Spinal cord (tissue), 10 donors: ENCODE data around the gene GPR45. TPM values are rescaled to one million over a fixed set of nuclear protein-coding genes. Genes with fewer than 3 reads are reported as not detected.

Experiments
- DNase-seq, 6 donors: peaks; one replicate each; pipeline versions ENCODE4 v3.0.0 to v3.0.0-alpha.2; 2013 to 2015; ENCODE audit warnings: low spot score in 6 of 6, low read depth in 4 of 6
- H3K27ac ChIP-seq: one replicate; pipeline ENCODE4 v1.5.1; 2013; ENCODE audit warnings: low read depth, low read length, control low read depth
- H3K27me3 ChIP-seq: one replicate; pipeline ENCODE4 v1.6.1; 2013; ENCODE audit warnings: low read length; ENCODE audit not compliant: control insufficient read depth, insufficient read depth
- H3K36me3 ChIP-seq: one replicate; pipeline ENCODE4 v1.6.1; 2013; ENCODE audit warnings: low read length; ENCODE audit not compliant: control insufficient read depth, insufficient read depth
- H3K4me1 ChIP-seq: one replicate; pipeline ENCODE4 v1.6.1; 2013; ENCODE audit warnings: low read length; ENCODE audit not compliant: control insufficient read depth, insufficient read depth
- H3K4me3 ChIP-seq: one replicate; pipeline ENCODE4 v1.5.1; 2013; ENCODE audit warnings: low read depth, low read length, control low read depth
- H3K9me3 ChIP-seq: one replicate; pipeline ENCODE4 v1.6.1; 2013; ENCODE audit warnings: low read length; ENCODE audit not compliant: control insufficient read depth, insufficient read depth
- WGBS: methylation state at CpG from one replicate; pipeline ENCODE4 v1.1.5; 2013; ENCODE audit warnings: missing lambda C conversion rate; ENCODE audit not compliant: insufficient coverage; 5-methylcytosine and 5-hydroxymethylcytosine counted together
- polyA plus RNA-seq, 2 donors: library from polyadenylated mRNA; unstranded; fragments of 120-200 nt; gene quantifications; one replicate each; pipeline ENCODE4 v1.2.1, GENCODE V29; 2013; ENCODE audit not compliant: insufficient read length in 2 of 2
- total RNA-seq, 2 donors: library from RNA; depleted of rRNA in 1 of 2; stranded (reverse); fragments of 120-200 nt in 1 of 2; fragments of >200 nt in 1 of 2; gene quantifications; one replicate each; pipeline versions ENCODE4 v1.2.3 to v1.2.4, GENCODE V29; 2013 to 2014
- donor health status: healthy.

Gene GPR45
- total and polyA plus RNA-seq, 4 donors, result 0.39 to 3.6 (median 2.3) TPM

DNA sequence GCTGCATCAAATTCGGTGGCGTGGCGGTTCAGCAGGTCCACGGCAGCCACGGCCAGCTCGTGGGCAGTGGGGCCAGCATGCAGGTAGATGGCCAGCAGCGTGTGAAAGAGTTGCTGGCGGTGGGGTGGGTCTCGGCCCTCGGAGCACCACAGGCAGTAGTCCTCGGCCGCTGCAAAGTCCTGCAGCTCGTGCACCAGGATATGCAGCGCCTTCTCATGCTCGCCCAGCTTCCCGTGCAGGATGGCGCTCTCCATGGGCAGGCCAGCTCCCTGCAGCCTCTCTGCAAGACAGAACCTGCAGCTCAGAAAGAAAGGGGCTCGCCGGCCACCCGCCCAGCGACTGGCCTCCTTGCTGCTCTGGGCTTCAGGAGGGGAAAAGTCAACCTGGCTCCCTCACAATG, 27.9 kb downstream of the GPR45 start:
- Histone ChIP-seq H3K4me1 (no peaks in the 10 kb centered on the region), H3K4me3 (no peak overlapping the region), H3K27ac (no peak overlapping the region), H3K27me3 (no peaks in the 10 kb centered on the region), H3K9me3 (no peaks in the 10 kb centered on the region), H3K36me3 (peaks cover 52% of the 10 kb centered on the region)
- WGBS, result 97% methylated on average over 17 of the region's 21 CpGs
- no peak for DNase-seq

DNA sequence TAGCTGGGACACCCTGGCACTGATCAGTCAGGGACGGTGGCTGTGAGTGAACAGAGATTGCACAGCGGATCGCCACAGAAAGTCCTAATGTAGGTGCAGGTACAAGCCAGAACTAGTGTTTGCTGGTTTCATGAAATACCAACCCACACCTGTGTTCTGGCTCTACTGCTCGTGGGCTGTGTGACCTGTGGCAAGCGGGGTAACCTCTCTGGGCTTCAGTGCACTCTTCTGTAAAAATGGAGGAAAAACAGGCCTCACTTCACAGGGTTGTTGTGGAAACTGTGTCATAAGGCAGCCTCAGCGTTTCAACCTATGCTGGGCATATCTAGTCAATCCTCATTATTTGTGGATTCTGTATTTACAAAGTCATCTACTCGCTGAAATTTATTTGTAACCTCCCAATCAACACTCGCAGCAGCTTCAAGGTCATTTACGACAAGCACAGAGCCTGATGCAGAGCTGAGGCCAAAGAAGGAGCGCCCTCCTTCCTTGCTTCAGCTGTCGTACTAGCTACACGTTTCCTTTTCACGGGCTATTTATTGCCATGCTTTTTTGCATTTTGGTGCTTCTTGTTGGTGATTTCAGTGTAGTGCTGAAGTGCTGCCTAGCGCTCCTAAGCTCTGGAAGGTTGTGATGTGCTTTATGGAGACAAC, 30.0 kb downstream of the GPR45 start:
- DNase-seq, result no peak
- no peak overlapping the region for H3K4me3 ChIP-seq
- H3K36me3 ChIP-seq, result peaks cover 54% of the 10 kb centered on the region
- H3K27ac ChIP-seq, result no peak overlapping the region
- no peaks in the 10 kb centered on the region for H3K27me3 ChIP-seq
- no peaks in the 10 kb centered on the region for H3K4me1 ChIP-seq
- WGBS, result 85% methylated on average over 7 of the region's 14 CpGs
- H3K9me3 ChIP-seq, result no peaks in the 10 kb centered on the region

DNA sequence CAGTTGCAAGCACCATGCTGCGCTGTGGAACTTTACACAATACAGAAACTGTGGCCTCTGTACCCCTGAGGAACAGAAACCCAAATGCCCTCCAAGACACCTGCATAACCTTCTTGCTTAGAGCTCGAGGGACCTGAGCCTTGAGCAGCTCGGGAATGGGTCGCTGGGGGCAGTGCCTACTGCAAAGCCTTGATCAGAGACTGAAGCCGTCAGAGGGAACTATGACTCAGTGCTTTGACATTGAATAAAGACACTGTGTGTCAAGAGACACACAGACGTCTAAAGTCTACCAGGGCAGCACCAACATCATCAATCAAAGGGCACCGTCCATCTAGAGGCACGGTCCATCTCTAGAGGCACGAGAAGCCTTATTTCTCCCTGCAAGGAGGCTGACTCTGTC, 30.6 kb downstream of the GPR45 start:
- Histone ChIP-seq H3K27me3 (no peaks in the 10 kb centered on the region), H3K9me3 (no peaks in the 10 kb centered on the region), H3K36me3 (peaks cover 52% of the 10 kb centered on the region), H3K4me3 (no peak overlapping the region), H3K4me1 (no peaks in the 10 kb centered on the region), H3K27ac (no peak overlapping the region)
- 73% methylated on average over 8 of the region's 9 CpGs for WGBS
- no peak for DNase-seq

DNA sequence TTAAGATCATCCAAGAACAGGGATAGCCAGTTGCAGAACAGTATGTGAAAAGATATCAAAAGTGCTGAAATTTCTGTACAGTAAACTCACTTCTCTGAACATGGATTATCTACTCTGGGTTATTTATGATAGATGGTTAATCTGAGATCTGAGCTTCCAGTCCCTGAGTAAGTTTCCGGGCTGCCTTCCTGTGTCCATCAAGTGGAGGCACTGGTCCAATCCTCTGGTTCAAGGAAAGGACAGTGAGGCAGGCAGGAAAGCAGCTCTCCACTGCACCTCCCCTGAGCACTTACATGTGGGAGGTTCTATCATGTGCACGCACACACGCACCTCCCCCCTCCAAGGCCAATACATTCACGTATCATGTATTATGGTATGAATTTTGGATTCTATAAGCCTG, 32.5 kb downstream of the GPR45 start:
- Histone ChIP-seq H3K27me3 (no peaks in the 10 kb centered on the region), H3K9me3 (no peaks in the 10 kb centered on the region), H3K36me3 (peaks cover 52% of the 10 kb centered on the region), H3K27ac (no peak overlapping the region), H3K4me3 (no peak overlapping the region), H3K4me1 (no peaks in the 10 kb centered on the region)
- 91% methylated on average over 1 of the region's 4 CpGs for WGBS
- DNase-seq, result no peak

DNA sequence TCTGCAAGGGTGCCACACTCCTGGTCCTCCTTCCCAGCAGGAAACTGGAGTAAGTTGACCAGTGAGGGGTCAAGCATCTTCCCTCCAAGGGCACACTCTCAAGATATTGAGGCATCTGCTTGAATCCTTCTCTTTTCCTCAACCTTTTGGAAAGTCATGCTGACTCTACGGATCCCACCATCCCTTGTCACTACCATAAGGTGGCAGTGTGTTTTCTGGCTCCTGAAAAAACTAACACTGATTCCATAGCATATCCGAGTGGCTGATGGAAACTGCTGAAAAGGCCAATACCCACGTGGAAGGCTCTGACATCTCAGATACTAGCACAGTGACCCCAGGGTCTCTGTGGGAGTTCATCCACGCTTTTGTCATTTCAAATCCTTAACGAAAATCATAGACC, 37.1 kb downstream of the GPR45 start:
- H3K9me3 ChIP-seq, result no peaks in the 10 kb centered on the region
- H3K4me3 ChIP-seq, result no peak overlapping the region
- H3K36me3 ChIP-seq, result peaks cover 52% of the 10 kb centered on the region
- H3K4me1 ChIP-seq, result no peaks in the 10 kb centered on the region
- 60% methylated on average over 3 of the region's 5 CpGs for WGBS
- no peak overlapping the region for H3K27ac ChIP-seq
- DNase-seq, result peak in 1 of 6 donors; percentile 21
- no peaks in the 10 kb centered on the region for H3K27me3 ChIP-seq

DNA sequence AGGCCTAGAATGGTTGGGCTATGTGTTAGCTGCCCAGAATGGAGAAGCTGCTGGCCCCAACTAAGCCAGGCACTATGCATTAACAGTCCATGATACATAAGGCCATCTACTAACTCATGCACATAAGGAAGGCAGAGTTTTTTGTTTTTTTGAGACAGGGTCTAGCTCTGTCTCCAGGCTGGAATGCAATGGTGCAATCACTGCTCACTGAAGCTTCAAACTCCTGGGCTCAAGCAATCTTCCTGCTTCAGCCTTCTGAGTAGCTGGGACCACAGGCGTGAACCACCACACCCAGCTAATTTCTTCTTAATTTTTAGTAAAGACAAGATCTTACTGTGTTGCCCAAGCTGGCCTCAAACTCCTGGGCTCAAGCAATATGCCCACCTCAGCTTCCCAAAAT, 37.6 kb downstream of the GPR45 start:
- DNase-seq, result no peak
- WGBS, result 100% methylated on average over 1 of the region's 1 CpG
- H3K4me1 ChIP-seq, result no peaks in the 10 kb centered on the region
- H3K4me3 ChIP-seq, result no peak overlapping the region
- H3K27ac ChIP-seq, result no peak overlapping the region
- no peaks in the 10 kb centered on the region for H3K9me3 ChIP-seq
- H3K27me3 ChIP-seq, result no peaks in the 10 kb centered on the region
- peaks cover 53% of the 10 kb centered on the region for H3K36me3 ChIP-seq

DNA sequence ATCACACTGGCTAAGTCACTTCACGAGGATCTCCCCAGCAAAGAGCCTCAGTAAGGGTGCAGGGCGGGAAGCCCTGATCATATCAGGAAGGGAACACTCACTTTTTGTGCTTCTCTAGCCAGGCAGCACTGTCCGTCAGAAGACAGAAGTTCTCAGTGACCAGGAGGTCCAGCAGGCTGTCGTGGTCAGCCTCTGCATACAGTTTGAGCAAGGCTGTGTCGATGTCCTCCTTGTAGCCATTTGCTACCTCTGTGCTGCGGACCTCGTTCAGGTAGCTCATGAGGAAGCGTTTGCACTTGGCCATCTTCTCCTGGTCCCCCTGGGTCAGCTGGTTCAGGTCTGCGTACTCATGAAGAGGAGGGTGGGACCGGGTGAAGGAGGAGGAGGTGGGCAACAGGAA, 38.7 kb downstream of the GPR45 start:
- Histone ChIP-seq H3K4me1 (no peaks in the 10 kb centered on the region), H3K27ac (no peak overlapping the region), H3K4me3 (no peak overlapping the region), H3K27me3 (no peaks in the 10 kb centered on the region), H3K9me3 (no peaks in the 10 kb centered on the region), H3K36me3 (peaks cover 46% of the 10 kb centered on the region)
- 98% methylated on average over 10 of the region's 10 CpGs for WGBS
- DNase-seq, result no peak

DNA sequence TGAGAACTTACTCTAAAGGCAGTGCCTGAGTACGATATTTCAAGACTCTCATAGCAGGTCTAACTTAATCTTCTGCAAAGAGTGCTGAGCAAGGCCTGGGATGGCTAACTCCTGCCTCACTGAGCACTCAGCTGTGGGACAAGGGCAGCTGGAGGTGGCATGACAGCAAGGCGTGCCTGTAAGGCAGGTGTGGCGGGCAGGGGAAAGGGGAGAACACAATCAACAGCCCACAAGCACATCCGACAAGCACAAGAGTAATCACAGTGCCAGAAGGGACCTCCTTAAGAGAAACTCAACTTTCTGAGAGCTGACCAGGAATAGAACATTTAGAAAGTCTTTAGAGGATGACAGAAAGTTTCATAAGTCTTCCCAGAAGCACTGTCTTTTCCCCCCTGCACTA, 42.0 kb downstream of the GPR45 start:
- 95% methylated on average over 2 of the region's 4 CpGs for WGBS
- Histone ChIP-seq H3K27me3 (no peaks in the 10 kb centered on the region), H3K9me3 (no peaks in the 10 kb centered on the region), H3K4me1 (no peaks in the 10 kb centered on the region), H3K27ac (no peak overlapping the region), H3K4me3 (no peak overlapping the region), H3K36me3 (peaks cover 43% of the 10 kb centered on the region)
- DNase-seq, result no peak

DNA sequence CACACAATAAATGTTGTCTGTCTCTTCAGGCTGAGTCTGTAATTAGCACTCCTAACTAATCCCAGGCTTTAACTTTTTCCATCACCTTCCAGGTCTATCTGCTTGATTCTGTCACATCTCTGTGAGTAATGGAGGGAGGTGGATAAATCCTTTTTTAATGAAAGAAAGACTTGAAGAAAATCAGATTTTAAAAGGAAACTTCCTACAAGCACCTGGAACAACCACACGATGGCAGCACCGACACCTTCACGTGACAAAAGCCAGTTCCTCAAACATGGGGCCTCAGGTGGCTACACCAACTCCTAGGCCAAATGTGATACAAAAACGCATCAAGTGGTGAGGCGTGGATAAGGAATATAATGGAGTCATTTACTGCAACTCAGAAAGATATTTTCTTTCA, 46.1 kb downstream of the GPR45 start:
- Histone ChIP-seq H3K4me3 (no peak overlapping the region), H3K36me3 (peaks cover 25% of the 10 kb centered on the region), H3K4me1 (no peaks in the 10 kb centered on the region), H3K9me3 (no peaks in the 10 kb centered on the region), H3K27me3 (no peaks in the 10 kb centered on the region), H3K27ac (no peak overlapping the region)
- DNase-seq, result peak in 2 of 6 donors; percentile 17 to 31
- no CpG with 5 or more reads among the region's 5 CpGs for WGBS

DNA sequence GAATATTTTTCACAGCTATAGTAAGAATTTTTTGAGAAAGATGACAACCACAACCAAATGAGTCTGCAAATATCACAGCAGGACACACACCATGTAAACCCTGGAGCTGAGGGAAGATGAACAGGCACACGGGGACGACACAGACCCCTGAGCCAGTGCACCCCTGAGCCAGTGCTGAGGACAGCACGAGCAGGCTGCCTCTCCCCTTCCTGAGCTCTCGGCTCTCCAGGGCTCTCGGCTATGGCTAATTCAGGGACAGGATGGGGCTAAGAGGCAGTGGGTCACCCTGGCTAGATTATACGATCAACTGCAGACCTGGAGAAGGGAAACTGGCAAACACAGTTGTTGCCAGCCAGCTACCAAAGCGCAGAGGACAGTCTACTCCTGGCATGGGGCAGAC, 46.6 kb downstream of the GPR45 start:
- no peak overlapping the region for H3K27ac ChIP-seq
- no peaks in the 10 kb centered on the region for H3K9me3 ChIP-seq
- no peak for DNase-seq
- H3K4me1 ChIP-seq, result no peaks in the 10 kb centered on the region
- H3K27me3 ChIP-seq, result no peaks in the 10 kb centered on the region
- no peak overlapping the region for H3K4me3 ChIP-seq
- peaks cover 25% of the 10 kb centered on the region for H3K36me3 ChIP-seq
- 77% methylated on average over 6 of the region's 7 CpGs for WGBS
